H9 (cell line): ENCODE measurements around the gene IL1RAPL1. TPM values are rescaled to one million over a fixed set of nuclear protein-coding genes. Genes with fewer than 3 reads are reported as not detected.
A peak's percentile ranks its signal among the peaks of the same experiment; 100 is the strongest.

ENCODE experiments used
- DNase-seq: peaks from one replicate; pipeline ENCODE4 v3.0.0-alpha.2; 2017
- H2AFZ ChIP-seq: one replicate; pipeline ENCODE4 v1.6.1; 2013; ENCODE audit warnings: mild to moderate bottlenecking, low read length, control low read depth, moderate library complexity
- H2AK5ac ChIP-seq: 2 replicates; pipeline ENCODE4 v1.6.1; 2013; ENCODE audit warnings: low read length, control low read depth, mixed read lengths; ENCODE audit not compliant: insufficient read length
- H2BK120ac ChIP-seq: one replicate; pipeline ENCODE4 v1.6.1; 2013; ENCODE audit warnings: low read depth, mild to moderate bottlenecking, low read length, control low read depth, inconsistent platforms; ENCODE audit not compliant: poor library complexity, severe bottlenecking
- H2BK12ac ChIP-seq: 2 replicates; pipeline ENCODE4 v1.6.1; 2013; ENCODE audit warnings: low read length, control low read depth, mixed read lengths, low read depth; ENCODE audit not compliant: insufficient read length
- H2BK15ac ChIP-seq: 2 replicates; pipeline ENCODE4 v1.6.1; 2013; ENCODE audit warnings: low read depth, low read length, control low read depth
- H2BK20ac ChIP-seq: one replicate; pipeline ENCODE4 v1.6.1; 2013; ENCODE audit warnings: low read depth, mild to moderate bottlenecking, low read length, control low read depth, inconsistent platforms; ENCODE audit not compliant: poor library complexity, severe bottlenecking
- H2BK5ac ChIP-seq: 2 replicates; pipeline ENCODE4 v1.6.1; 2013; ENCODE audit warnings: low read length, control low read depth, mixed read lengths; ENCODE audit not compliant: insufficient read length
- H3K14ac ChIP-seq: 2 replicates; pipeline ENCODE4 v1.6.1; 2013; ENCODE audit warnings: low read length, control low read depth; ENCODE audit not compliant: insufficient read depth
- H3K18ac ChIP-seq: 2 replicates; pipeline ENCODE4 v1.6.1; 2013; ENCODE audit warnings: low read depth, mild to moderate bottlenecking, mixed read lengths, low read length, control low read depth; ENCODE audit not compliant: insufficient read length
- H3K23ac ChIP-seq: 2 replicates; pipeline ENCODE4 v1.6.1; 2013; ENCODE audit warnings: low read length, control low read depth, mixed read lengths, low read depth; ENCODE audit not compliant: insufficient read length
- H3K23me2 ChIP-seq: 2 replicates; pipeline ENCODE4 v1.6.1; 2013; ENCODE audit warnings: low read depth, mild to moderate bottlenecking, mixed read lengths, low read length, control low read depth; ENCODE audit not compliant: insufficient read length, poor library complexity, severe bottlenecking
- H3K27ac ChIP-seq: 2 replicates; pipeline ENCODE4 v1.5.1; 2013; ENCODE audit warnings: low read length, control low read depth, mixed read lengths, low read depth; ENCODE audit not compliant: insufficient read length
- H3K27me3 ChIP-seq: 2 replicates; pipeline ENCODE4 v1.6.1; 2013; ENCODE audit warnings: low read length, control low read depth, inconsistent platforms; ENCODE audit not compliant: insufficient read depth
- H3K4ac ChIP-seq: 2 replicates; pipeline ENCODE4 v1.6.1; 2013; ENCODE audit warnings: low read depth, mild to moderate bottlenecking, control low read depth, inconsistent platforms, low read length, moderate library complexity
- H3K4me1 ChIP-seq: 2 replicates; pipeline ENCODE4 v1.6.1; 2013; ENCODE audit warnings: low read length, control low read depth, inconsistent platforms; ENCODE audit not compliant: insufficient read depth
- H3K4me2 ChIP-seq: 2 replicates; pipeline ENCODE4 v1.6.1; 2013; ENCODE audit warnings: low read length, control low read depth, mixed read lengths; ENCODE audit not compliant: insufficient read length, insufficient read depth
- H3K56ac ChIP-seq: 2 replicates; pipeline ENCODE4 v1.6.1; 2013; ENCODE audit warnings: low read depth, mild to moderate bottlenecking, mixed read lengths, low read length, control low read depth; ENCODE audit not compliant: insufficient read length
- H3K79me1 ChIP-seq: 2 replicates; pipeline ENCODE4 v1.6.1; 2013; ENCODE audit warnings: low read depth, mild to moderate bottlenecking, moderate library complexity, low read length, control low read depth, inconsistent platforms; ENCODE audit not compliant: insufficient read depth, poor library complexity, severe bottlenecking
- H3K79me2 ChIP-seq: 2 replicates; pipeline ENCODE4 v1.6.1; 2013; ENCODE audit warnings: low read length, control low read depth, inconsistent platforms; ENCODE audit not compliant: insufficient read depth
- H3K9ac ChIP-seq: 2 replicates; pipeline ENCODE4 v1.6.1; 2013; ENCODE audit warnings: low read length, control low read depth, mixed read lengths; ENCODE audit not compliant: insufficient read length; ENCODE audit errors: extremely low read depth
- H3K9me3 ChIP-seq: one replicate; pipeline ENCODE4 v1.6.1; 2013; ENCODE audit warnings: low read depth, low read length, inconsistent platforms; ENCODE audit not compliant: control insufficient read depth
- H3T11ph ChIP-seq: one replicate; pipeline ENCODE4 v1.6.1; 2013; ENCODE audit warnings: mild to moderate bottlenecking, low read length, control low read depth, inconsistent platforms
- H4K20me1 ChIP-seq: one replicate; pipeline ENCODE4 v1.6.1; 2013; ENCODE audit not compliant: control insufficient read depth, insufficient read length, insufficient read depth
- H4K5ac ChIP-seq: 2 replicates; pipeline ENCODE4 v1.6.1; 2013; ENCODE audit warnings: low read depth, mild to moderate bottlenecking, mixed read lengths, low read length, control low read depth; ENCODE audit not compliant: insufficient read length
- H4K8ac ChIP-seq: replicated peaks from 2 replicates; pipeline ENCODE4 v1.6.1; 2013; ENCODE audit warnings: low read length, control low read depth, mixed read lengths, low read depth; ENCODE audit not compliant: insufficient read length
- H4K91ac ChIP-seq: 2 replicates; pipeline ENCODE4 v1.6.1; 2013; ENCODE audit warnings: low read depth, mild to moderate bottlenecking, moderate library complexity, mixed read lengths, low read length, control low read depth; ENCODE audit not compliant: insufficient read length
- H3K27ac Mint-ChIP-seq, 3 experiments: 2 replicates in 2 of 3; 3 replicates in 1 of 3; pipeline ENCODE4 v1.8.0; 2020 to 2021; ENCODE audit warnings: mixed read lengths in 3 of 3, mild to moderate bottlenecking in 1 of 3, moderate library complexity in 1 of 3
- H3K27me3 Mint-ChIP-seq: 2 replicates; pipeline ENCODE4 v1.8.0; 2021; ENCODE audit warnings: low read depth, mild to moderate bottlenecking, moderate library complexity, mixed read lengths
- H3K36me3 Mint-ChIP-seq, 3 experiments: 2 replicates in 2 of 3; 3 replicates in 1 of 3; pipeline ENCODE4 v1.8.0; 2020 to 2021; ENCODE audit warnings: low read depth in 3 of 3, mixed read lengths in 3 of 3; ENCODE audit not compliant: insufficient read depth in 1 of 3
- H3K4me1 Mint-ChIP-seq, 2 experiments: 2 replicates each; pipeline ENCODE4 v1.8.0; 2020; ENCODE audit warnings: mixed read lengths in 2 of 2
- H3K4me3 Mint-ChIP-seq, 2 experiments: 2 replicates in 1 of 2; 3 replicates in 1 of 2; pipeline ENCODE4 v1.8.0; 2020 to 2021; ENCODE audit warnings: mild to moderate bottlenecking in 2 of 2, mixed read lengths in 2 of 2, moderate library complexity in 1 of 2
- H3K9me3 Mint-ChIP-seq, 2 experiments: 2 replicates in 1 of 2; 3 replicates in 1 of 2; pipeline ENCODE4 v1.8.0; 2020; ENCODE audit warnings: mild to moderate bottlenecking in 2 of 2, mixed read lengths in 2 of 2, moderate library complexity in 1 of 2
- WGBS: extraction: QIAGEN DNeasy Blood & Tissue Kit; methylation state at CpG from one replicate; pipeline ENCODE4 v1.1.7; 2013; ENCODE audit warnings: missing lambda C conversion rate, low lambda C conversion rate, mixed read lengths; ENCODE audit not compliant: insufficient read length; ENCODE audit errors: extremely low coverage; 5-methylcytosine and 5-hydroxymethylcytosine counted together
- total RNA-seq: library from RNA; stranded (reverse); gene quantifications from 2 replicates; pipeline ENCODE4 v1.2.1, GENCODE V29; 2021
- TF ChIP-seq, protein P1 (sequence below): fragments of 200-600 bp; sonication (generic); conservative IDR thresholded peaks from 3 replicates; pipeline ENCODE4 v1.8.0; 2021; ENCODE audit warnings: antibody characterized with exemption, mild to moderate bottlenecking

IL1RAPL1 gene
- total RNA-seq, 1 experiment from 2014 or later = 0.31 TPM

DNA sequence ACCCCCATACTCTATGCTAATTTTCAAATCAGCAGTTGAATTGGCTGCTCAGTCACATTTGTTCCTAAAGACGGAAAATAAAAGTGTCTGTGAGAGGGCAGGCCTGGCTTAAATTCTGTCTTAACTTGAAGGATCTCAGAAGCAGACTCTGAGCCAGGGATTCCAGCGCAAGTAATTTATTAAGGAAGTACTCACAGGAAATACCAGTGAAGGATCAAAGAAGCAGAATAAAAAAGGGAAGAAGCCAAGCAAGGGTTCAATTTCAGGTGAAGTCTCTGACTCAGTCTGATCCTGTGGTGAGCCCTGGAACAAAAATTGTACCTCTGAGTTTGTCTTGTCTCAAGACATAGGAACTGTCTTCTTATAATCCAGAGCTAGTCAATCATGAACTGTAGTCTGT, 52.2 kb downstream of the IL1RAPL1 start:
- Histone ChIP-seq H3K18ac (no peak overlapping the region), H3K79me1 (no peaks in the 10 kb centered on the region), H2BK12ac (no peak overlapping the region), H3K9ac (no peak overlapping the region), H3K27ac (no peak overlapping the region), H2AFZ (no peak overlapping the region), H4K8ac (no peak overlapping the region), H3K14ac (no peak overlapping the region), H4K91ac (no peak overlapping the region), H2BK5ac (no peak overlapping the region), H2BK120ac (no peak overlapping the region), H3K56ac (no peak overlapping the region), H2BK20ac (no peak overlapping the region), H3K4ac (no peak overlapping the region), H4K20me1 (no peaks in the 10 kb centered on the region), H3K23ac (no peak overlapping the region), H3K27me3 (no peaks in the 10 kb centered on the region), H2BK15ac (no peak overlapping the region), H3K4me2 (no peak overlapping the region), H4K5ac (no peak overlapping the region), H3K79me2 (no peaks in the 10 kb centered on the region), H2AK5ac (no peak overlapping the region), H3K23me2 (no peaks in the 10 kb centered on the region), H3K9me3 (no peaks in the 10 kb centered on the region), H3T11ph (no peak overlapping the region), H3K4me1 (peaks cover 2% of the 10 kb centered on the region; the same call in 1 of the 2 replicates)
- peaks cover 8 to 23% (median 12%) of the 10 kb centered on the region in 3 experiments for H3K36me3 Mint-ChIP-seq
- WGBS = no CpG with 5 or more reads among the region's 2 CpGs
- H3K9me3 Mint-ChIP-seq = peaks cover 28 to 43% of the 10 kb centered on the region in 2 experiments
- TF ChIP-seq, protein P1, sequence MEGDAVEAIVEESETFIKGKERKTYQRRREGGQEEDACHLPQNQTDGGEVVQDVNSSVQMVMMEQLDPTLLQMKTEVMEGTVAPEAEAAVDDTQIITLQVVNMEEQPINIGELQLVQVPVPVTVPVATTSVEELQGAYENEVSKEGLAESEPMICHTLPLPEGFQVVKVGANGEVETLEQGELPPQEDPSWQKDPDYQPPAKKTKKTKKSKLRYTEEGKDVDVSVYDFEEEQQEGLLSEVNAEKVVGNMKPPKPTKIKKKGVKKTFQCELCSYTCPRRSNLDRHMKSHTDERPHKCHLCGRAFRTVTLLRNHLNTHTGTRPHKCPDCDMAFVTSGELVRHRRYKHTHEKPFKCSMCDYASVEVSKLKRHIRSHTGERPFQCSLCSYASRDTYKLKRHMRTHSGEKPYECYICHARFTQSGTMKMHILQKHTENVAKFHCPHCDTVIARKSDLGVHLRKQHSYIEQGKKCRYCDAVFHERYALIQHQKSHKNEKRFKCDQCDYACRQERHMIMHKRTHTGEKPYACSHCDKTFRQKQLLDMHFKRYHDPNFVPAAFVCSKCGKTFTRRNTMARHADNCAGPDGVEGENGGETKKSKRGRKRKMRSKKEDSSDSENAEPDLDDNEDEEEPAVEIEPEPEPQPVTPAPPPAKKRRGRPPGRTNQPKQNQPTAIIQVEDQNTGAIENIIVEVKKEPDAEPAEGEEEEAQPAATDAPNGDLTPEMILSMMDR = no peak
- peak overlapping the region in 1 of 3 experiments; percentile 75; a peak in 3 of 7 replicates for H3K27ac Mint-ChIP-seq
- peaks cover 3% of the 10 kb centered on the region; the same call in 1 of the 2 replicates for H3K27me3 Mint-ChIP-seq
- no peak for DNase-seq
- H3K4me1 Mint-ChIP-seq = peaks cover 58 to 59% of the 10 kb centered on the region in 2 experiments
- H3K4me3 Mint-ChIP-seq = no peak overlapping the region; a peak in 1 of 5 replicates
